ENCODE data around the gene SSBP1.
A peak's percentile ranks its signal among the peaks of the same experiment; 100 is the strongest.
"Not testable (repeated sequence)": the region's sequence is repeated elsewhere in the genome, so short reads cannot be mapped to it uniquely, and the experiment has no call there.

Gene SSBP1, protein sequence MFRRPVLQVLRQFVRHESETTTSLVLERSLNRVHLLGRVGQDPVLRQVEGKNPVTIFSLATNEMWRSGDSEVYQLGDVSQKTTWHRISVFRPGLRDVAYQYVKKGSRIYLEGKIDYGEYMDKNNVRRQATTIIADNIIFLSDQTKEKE

DNA sequence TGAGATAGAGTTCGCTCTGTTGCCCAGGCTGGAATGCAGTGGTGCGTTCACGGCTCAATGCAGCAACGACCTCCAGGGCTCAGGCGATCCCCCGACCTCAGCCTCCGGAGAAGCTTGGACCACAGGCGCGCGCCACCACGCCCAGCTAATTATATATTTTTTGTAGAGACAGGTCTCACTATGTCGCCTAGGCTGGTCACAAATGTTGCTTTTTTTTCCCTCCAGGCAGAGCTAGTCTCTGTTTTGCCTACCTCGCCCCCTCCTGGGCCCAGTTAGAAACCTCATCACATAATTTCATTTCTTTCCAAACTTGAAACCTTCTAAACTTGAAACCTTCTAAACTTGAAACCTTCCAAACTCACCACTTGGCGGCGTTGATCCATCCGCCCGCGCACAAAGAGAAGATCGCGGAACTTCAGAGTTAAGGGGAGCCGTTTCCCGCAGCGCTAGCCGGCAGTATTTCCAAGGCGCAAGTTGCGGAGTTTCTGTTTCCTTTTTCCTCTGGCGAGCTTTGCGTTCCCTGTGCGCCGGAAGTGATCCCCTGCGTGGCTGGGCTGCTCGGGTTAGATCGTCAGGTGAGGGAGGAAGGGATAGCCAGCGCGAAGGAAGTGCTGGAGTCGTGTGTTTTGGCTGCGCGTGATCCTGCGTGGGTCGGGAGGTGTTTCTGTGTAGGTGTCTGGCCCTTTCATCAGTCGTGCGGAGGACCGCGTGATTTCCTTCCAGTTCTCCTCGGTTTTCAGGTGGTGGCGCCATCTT lies at the start of gene SSBP1:
TSS of gene SSBP1 (plus strand) at position 523 of the 756 bp plus-strand sequence. CDS start 809 bp downstream, outside the sequence.
- peak within 1 kb of the TSS; percentile 91 for H3K27ac ChIP-seq (ENCODE audit: low read depth, low read length)
- peaks cover 21% of the 10 kb centered on the region for H3K4me1 ChIP-seq (ENCODE audit: insufficient read depth, low read length)
- H3K4me3 ChIP-seq (ENCODE audit: low read depth in 1 of 2, low read length in 2 of 2) = peak within 1 kb of the TSS; percentile 81 to 95
- H3K9me3 ChIP-seq (ENCODE audit: low read length) = no peaks in the 10 kb centered on the region
- H3K9ac ChIP-seq (ENCODE audit: low read length) = peak within 1 kb of the TSS; percentile 6
- H3K27me3 ChIP-seq (ENCODE audit: control insufficient read depth in 1 of 2, insufficient read depth in 2 of 2, low read length in 2 of 2) = no peaks in the 10 kb centered on the region
- H3K36me3 ChIP-seq (ENCODE audit: insufficient read depth, low read length) = peaks cover 18% of the 10 kb centered on the region

- not testable (repeated sequence) for H3K9me3 ChIP-seq (ENCODE audit: low read length); H3K4me1 ChIP-seq (ENCODE audit: insufficient read depth, low read length); H3K9ac ChIP-seq (ENCODE audit: low read length); H3K27ac ChIP-seq (ENCODE audit: low read depth, low read length); H3K27me3 ChIP-seq (ENCODE audit: control insufficient read depth in 1 of 2, insufficient read depth in 2 of 2, low read length in 2 of 2); H3K4me3 ChIP-seq (ENCODE audit: low read depth in 1 of 2, low read length in 2 of 2)
- H3K36me3 ChIP-seq (ENCODE audit: insufficient read depth, low read length) = peaks cover 15% of the 10 kb centered on the region
Measured at GRCh38 chr7:141689072-141689825, 48.9 kb upstream of the SSBP1 start.

GRCh38 chr7:141691540-141691939 lies 46.6 kb upstream of the SSBP1 start:
- Histone ChIP-seq H3K4me1 (ENCODE audit: insufficient read depth, low read length) (peaks cover 6% of the 10 kb centered on the region), H3K36me3 (ENCODE audit: insufficient read depth, low read length) (no peaks in the 10 kb centered on the region), H3K27ac (ENCODE audit: low read depth, low read length) (no peak overlapping the region), H3K27me3 (ENCODE audit: control insufficient read depth in 1 of 2, insufficient read depth in 2 of 2, low read length in 2 of 2) (no peaks in the 10 kb centered on the region), H3K9me3 (ENCODE audit: low read length) (no peaks in the 10 kb centered on the region), H3K9ac (ENCODE audit: low read length) (no peak overlapping the region), H3K4me3 (ENCODE audit: low read depth in 1 of 2, low read length in 2 of 2) (no peak overlapping the region)

DNA sequence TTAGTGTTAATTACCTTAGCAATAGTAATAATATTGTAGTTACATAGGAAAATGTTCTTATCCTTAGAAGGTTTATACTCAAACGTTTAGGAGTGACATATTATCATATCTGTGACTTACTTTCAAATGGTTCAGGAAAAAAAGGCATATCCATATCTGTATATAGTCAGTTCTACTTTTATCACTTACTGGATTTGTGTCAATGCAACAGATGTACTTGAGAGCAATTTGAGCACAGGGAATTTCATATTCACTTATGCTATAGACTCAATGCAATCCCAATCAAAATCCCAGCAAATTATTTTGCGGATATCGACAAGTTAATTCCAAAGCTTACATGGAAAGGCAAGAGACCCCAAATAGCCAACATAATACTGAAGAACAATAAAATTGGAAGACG lies 46.2 kb upstream of the SSBP1 start:
- H3K4me3 ChIP-seq (ENCODE audit: low read depth in 1 of 2, low read length in 2 of 2) = no peak overlapping the region

GRCh38 chr7:141693082-141693481 lies 45.1 kb upstream of the SSBP1 start:
- no peak overlapping the region for H3K27ac ChIP-seq (ENCODE audit: low read depth, low read length)
- H3K36me3 ChIP-seq (ENCODE audit: insufficient read depth, low read length) = no peaks in the 10 kb centered on the region
- no peaks in the 10 kb centered on the region for H3K27me3 ChIP-seq (ENCODE audit: control insufficient read depth in 1 of 2, insufficient read depth in 2 of 2, low read length in 2 of 2)
- no peaks in the 10 kb centered on the region for H3K9me3 ChIP-seq (ENCODE audit: low read length)
- no peak overlapping the region for H3K4me3 ChIP-seq (ENCODE audit: low read depth in 1 of 2, low read length in 2 of 2)
- no peak overlapping the region for H3K9ac ChIP-seq (ENCODE audit: low read length)
- peaks cover 6% of the 10 kb centered on the region for H3K4me1 ChIP-seq (ENCODE audit: insufficient read depth, low read length)

More for the DNA sequence above, 46.2 kb upstream of the SSBP1 start:
- peaks cover 6% of the 10 kb centered on the region for H3K4me1 ChIP-seq (ENCODE audit: insufficient read depth, low read length)
- no peaks in the 10 kb centered on the region for H3K27me3 ChIP-seq (ENCODE audit: control insufficient read depth in 1 of 2, insufficient read depth in 2 of 2, low read length in 2 of 2)
- H3K9ac ChIP-seq (ENCODE audit: low read length) = no peak overlapping the region
- no peaks in the 10 kb centered on the region for H3K9me3 ChIP-seq (ENCODE audit: low read length)
- no peaks in the 10 kb centered on the region for H3K36me3 ChIP-seq (ENCODE audit: insufficient read depth, low read length)
- no peak overlapping the region for H3K27ac ChIP-seq (ENCODE audit: low read depth, low read length)

DNA sequence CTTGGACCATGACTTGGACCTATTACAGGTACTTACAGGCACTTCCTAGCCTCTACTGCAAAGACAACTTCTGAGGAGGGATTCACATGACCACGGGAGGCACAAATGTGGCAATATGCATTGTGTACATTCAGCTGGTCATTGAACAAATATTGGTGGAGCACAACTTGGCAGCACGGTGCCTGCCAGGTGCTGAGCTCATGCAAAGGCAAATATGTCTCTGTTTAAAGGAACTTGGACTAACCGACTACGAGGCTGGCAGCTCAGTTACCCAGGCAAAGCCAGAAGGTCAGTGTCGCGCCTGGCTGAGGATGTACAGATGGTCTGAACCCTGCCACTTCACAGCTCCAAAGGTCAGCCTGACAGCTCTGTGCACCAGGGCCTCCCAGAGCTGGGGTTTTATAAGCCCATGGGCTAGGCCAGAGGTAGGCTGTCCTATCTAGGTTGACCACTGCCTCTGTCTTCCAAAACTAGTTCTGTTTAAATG lies 42.3 kb upstream of the SSBP1 start:
- no peaks in the 10 kb centered on the region for H3K36me3 ChIP-seq (ENCODE audit: insufficient read depth, low read length)
- peaks cover 17% of the 10 kb centered on the region for H3K4me1 ChIP-seq (ENCODE audit: insufficient read depth, low read length)
- H3K4me3 ChIP-seq (ENCODE audit: low read depth in 1 of 2, low read length in 2 of 2) = no peak overlapping the region
- no peaks in the 10 kb centered on the region for H3K27me3 ChIP-seq (ENCODE audit: control insufficient read depth in 1 of 2, insufficient read depth in 2 of 2, low read length in 2 of 2)
- no peak overlapping the region for H3K9ac ChIP-seq (ENCODE audit: low read length)
- no peaks in the 10 kb centered on the region for H3K9me3 ChIP-seq (ENCODE audit: low read length)
- no peak overlapping the region for H3K27ac ChIP-seq (ENCODE audit: low read depth, low read length)

DNA sequence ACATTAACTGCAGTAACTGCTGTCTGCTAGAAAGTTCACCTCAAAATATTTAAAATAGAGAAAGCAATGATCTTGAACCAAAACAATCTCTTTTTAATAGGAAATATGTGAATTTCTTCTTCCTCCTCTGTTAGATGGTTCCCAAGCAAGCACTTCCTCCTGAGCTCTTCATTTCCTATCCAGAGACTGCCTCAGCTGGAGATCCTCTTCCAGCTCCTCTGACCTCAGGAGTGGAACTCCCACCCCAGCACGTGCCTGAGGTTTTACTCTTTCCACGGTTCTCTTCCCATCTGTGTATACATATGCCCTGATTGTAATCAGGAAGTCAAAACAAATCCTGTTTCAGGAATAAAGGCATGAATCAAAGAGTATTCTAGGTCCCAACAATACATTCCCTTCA lies 41.8 kb upstream of the SSBP1 start:
- Histone ChIP-seq H3K4me3 (ENCODE audit: low read depth in 1 of 2, low read length in 2 of 2) (no peak overlapping the region), H3K9me3 (ENCODE audit: low read length) (no peaks in the 10 kb centered on the region), H3K9ac (ENCODE audit: low read length) (no peak overlapping the region), H3K27ac (ENCODE audit: low read depth, low read length) (no peak overlapping the region), H3K27me3 (ENCODE audit: control insufficient read depth in 1 of 2, insufficient read depth in 2 of 2, low read length in 2 of 2) (no peaks in the 10 kb centered on the region), H3K4me1 (ENCODE audit: insufficient read depth, low read length) (peaks cover 19% of the 10 kb centered on the region), H3K36me3 (ENCODE audit: insufficient read depth, low read length) (no peaks in the 10 kb centered on the region)

DNA sequence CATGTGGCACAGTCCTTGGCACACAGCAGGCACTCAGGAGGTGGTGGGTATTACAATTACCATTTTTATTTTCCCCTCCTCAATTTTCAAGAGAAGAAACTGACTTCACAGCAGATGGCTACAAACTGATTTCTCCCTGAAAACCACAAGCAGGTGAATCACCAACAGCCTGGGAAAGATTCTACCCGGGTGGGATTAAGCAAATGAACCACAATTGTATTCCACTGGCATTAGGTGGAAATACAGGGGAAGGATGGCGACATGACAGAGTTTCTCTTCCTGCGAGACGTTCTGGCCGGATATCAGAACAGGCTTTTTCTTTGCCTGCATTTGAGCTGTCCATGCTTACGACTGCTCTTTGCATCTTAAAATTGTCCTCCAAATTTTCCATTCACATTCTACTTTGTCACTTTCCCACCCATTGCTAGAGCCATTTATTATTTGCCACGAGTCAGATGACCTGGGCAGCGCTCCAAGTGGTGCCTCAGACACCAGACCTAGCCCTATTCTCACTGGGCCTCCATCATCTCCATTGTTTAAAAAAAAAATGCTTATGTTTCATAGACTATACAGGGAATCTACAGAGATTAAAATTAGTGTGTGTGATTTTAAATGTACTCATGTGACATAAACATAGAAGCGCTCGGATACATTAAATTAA lies 40.8 kb upstream of the SSBP1 start:
- H3K27ac ChIP-seq (ENCODE audit: low read depth, low read length) = no peak overlapping the region
- no peaks in the 10 kb centered on the region for H3K36me3 ChIP-seq (ENCODE audit: insufficient read depth, low read length)
- H3K4me3 ChIP-seq (ENCODE audit: low read depth in 1 of 2, low read length in 2 of 2) = no peak overlapping the region
- no peaks in the 10 kb centered on the region for H3K9me3 ChIP-seq (ENCODE audit: low read length)
- H3K4me1 ChIP-seq (ENCODE audit: insufficient read depth, low read length) = peaks cover 21% of the 10 kb centered on the region
- H3K27me3 ChIP-seq (ENCODE audit: control insufficient read depth in 1 of 2, insufficient read depth in 2 of 2, low read length in 2 of 2) = no peaks in the 10 kb centered on the region
- H3K9ac ChIP-seq (ENCODE audit: low read length) = no peak overlapping the region

DNA sequence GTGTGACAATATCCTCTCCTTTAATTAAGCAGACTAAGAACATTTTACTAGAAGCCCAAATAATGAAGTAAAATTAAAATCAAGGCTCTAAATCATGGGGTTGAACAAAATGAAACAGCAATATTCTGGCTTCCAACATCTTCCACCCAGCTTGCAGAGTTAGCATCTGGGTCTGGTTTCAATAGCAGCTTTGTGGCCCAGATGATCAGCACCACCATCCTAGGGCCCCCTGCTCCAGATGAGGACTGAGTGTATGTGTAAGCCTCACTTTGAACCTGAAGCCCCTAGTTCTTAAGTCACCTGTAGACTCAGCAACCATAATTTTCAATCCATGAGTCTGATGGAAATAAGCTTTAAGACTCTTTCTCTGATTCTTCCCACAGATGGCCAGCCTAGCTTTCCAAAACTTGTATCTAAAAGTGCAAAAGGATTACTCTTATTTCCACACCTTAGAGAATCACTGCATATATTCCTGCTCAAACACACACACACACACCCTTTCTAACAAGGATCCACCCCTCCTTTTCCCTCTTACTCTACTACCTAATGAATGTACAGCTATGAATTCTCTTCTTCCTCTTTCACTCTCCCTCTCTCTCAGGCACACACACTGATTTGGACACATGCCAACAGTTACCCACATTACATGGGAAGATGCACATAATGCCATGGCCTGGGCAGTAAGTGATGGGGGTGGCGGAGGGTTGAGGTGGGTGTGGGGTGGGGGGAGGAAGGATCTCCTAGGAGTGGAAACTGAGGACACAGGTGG lies 39.7 kb upstream of the SSBP1 start:
- peaks cover 29% of the 10 kb centered on the region for H3K4me1 ChIP-seq (ENCODE audit: insufficient read depth, low read length)
- H3K27ac ChIP-seq (ENCODE audit: low read depth, low read length) = no peak overlapping the region
- H3K27me3 ChIP-seq (ENCODE audit: control insufficient read depth in 1 of 2, insufficient read depth in 2 of 2, low read length in 2 of 2) = no peaks in the 10 kb centered on the region
- H3K4me3 ChIP-seq (ENCODE audit: low read depth in 1 of 2, low read length in 2 of 2) = no peak overlapping the region
- H3K9me3 ChIP-seq (ENCODE audit: low read length) = no peaks in the 10 kb centered on the region
- no peak overlapping the region for H3K9ac ChIP-seq (ENCODE audit: low read length)
- no peaks in the 10 kb centered on the region for H3K36me3 ChIP-seq (ENCODE audit: insufficient read depth, low read length)

DNA sequence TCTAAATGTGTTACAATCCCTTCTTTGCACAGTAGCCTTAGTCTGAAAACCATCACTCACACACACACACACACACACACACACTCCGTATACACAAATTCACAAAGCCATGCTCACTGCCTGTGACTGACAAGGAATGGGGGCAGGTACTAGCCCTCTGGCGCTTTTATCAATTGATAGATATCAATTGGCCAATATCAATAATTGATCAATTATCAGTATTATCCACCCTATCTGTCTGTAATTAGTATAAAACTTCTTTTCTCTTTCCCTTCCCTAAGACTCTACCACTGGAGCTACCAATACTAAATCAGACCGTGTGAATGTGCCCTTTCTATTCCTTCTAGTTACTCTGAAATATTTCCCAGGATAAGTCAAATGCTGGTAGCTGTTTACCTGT lies 38.3 kb upstream of the SSBP1 start:
- Histone ChIP-seq H3K4me3 (ENCODE audit: low read depth in 1 of 2, low read length in 2 of 2) (no peak overlapping the region), H3K36me3 (ENCODE audit: insufficient read depth, low read length) (no peaks in the 10 kb centered on the region), H3K27me3 (ENCODE audit: control insufficient read depth in 1 of 2, insufficient read depth in 2 of 2, low read length in 2 of 2) (no peaks in the 10 kb centered on the region), H3K4me1 (ENCODE audit: insufficient read depth, low read length) (peaks cover 29% of the 10 kb centered on the region), H3K27ac (ENCODE audit: low read depth, low read length) (no peak overlapping the region), H3K9me3 (ENCODE audit: low read length) (no peaks in the 10 kb centered on the region), H3K9ac (ENCODE audit: low read length) (no peak overlapping the region)
